Measurements from ENCODE around the gene CFTR. TPM values are rescaled to one million over a fixed set of nuclear protein-coding genes. Genes with fewer than 3 reads are reported as not detected.

Gene CFTR
- total and polyA plus RNA-seq, 10 donors, result 0.02 to 0.27 (median 0.05) TPM; not detected in 6

DNA sequence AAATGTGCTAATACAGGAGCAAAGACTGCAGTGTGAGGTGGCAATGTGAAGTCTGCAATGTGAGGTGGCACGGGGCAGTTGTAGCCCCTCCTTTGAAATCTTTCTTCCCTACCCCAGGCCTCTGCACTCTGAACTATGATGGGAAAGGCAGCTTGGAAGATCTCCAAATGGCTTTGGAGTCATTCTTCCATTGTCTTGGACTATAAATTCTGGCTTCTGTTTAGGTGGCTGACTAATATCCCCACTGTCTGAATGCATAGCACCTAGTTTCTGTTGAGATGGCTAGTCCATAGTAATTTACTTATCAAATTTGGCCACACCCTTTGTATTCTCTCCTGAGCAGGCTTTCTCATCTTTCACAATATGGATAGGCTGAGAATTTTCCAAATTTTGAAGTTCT is 175.0 kb downstream of the CFTR start:
- DNase-seq, result no peak
- no peaks in the 10 kb centered on the region for H3K27me3 ChIP-seq (replicated peaks in 1 of 7)
- no peaks in the 10 kb centered on the region for H3K36me3 ChIP-seq
- intact Hi-C loops (cut with DNase I; ENCODE audit: low total_unique reads), result no loop called here
- H3K4me3 ChIP-seq, result no peak overlapping the region
- 74 to 100% (median 86%) methylated on average over 1 of the region's 1 CpG for WGBS, 5 donors
- no peak overlapping the region for H3K27ac ChIP-seq
- TF ChIP-seq POLR2A (IDR thresholded peaks at IDR 0.05), result no peak
- TF ChIP-seq, protein P1, sequence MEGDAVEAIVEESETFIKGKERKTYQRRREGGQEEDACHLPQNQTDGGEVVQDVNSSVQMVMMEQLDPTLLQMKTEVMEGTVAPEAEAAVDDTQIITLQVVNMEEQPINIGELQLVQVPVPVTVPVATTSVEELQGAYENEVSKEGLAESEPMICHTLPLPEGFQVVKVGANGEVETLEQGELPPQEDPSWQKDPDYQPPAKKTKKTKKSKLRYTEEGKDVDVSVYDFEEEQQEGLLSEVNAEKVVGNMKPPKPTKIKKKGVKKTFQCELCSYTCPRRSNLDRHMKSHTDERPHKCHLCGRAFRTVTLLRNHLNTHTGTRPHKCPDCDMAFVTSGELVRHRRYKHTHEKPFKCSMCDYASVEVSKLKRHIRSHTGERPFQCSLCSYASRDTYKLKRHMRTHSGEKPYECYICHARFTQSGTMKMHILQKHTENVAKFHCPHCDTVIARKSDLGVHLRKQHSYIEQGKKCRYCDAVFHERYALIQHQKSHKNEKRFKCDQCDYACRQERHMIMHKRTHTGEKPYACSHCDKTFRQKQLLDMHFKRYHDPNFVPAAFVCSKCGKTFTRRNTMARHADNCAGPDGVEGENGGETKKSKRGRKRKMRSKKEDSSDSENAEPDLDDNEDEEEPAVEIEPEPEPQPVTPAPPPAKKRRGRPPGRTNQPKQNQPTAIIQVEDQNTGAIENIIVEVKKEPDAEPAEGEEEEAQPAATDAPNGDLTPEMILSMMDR (IDR thresholded peaks at IDR 0.05 in 8 of 11, conservative IDR thresholded peaks at IDR 0.05 in 3 of 11), result no peak
- TF ChIP-seq POLR2AphosphoS5 (IDR thresholded peaks at IDR 0.05), result no peak
- H3K9me3 ChIP-seq, result no peaks in the 10 kb centered on the region
- H3K4me1 ChIP-seq, result no peaks in the 10 kb centered on the region

DNA sequence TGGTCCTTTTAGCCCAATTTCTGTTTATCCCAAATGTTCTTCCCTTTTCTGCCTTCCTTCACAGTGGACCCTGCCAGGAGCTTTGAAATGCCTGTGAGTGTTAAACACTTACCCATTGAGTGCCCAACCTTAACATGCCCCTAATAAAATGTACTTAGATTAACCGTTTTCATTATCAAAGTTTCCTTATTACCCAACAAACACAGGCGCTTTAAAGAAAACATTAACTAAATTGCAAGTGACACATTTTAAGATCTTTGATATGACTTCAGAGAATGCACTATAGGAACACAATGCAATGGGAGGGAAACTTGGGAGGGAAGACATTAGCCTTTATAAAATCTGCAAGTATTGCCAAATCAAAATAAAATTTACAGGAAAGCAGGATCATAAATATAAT is 177.0 kb downstream of the CFTR start:
- H3K4me3 ChIP-seq, result no peak overlapping the region
- no peaks in the 10 kb centered on the region for H3K36me3 ChIP-seq
- 85 to 93% (median 86%) methylated on average over 2 of the region's 2 CpGs for WGBS, 5 donors
- H3K4me1 ChIP-seq, result no peaks in the 10 kb centered on the region
- H3K27me3 ChIP-seq (replicated peaks in 1 of 7), result no peaks in the 10 kb centered on the region
- no peaks in the 10 kb centered on the region for H3K9me3 ChIP-seq
- intact Hi-C loops (cut with DNase I; ENCODE audit: low total_unique reads), result no loop called here
- H3K27ac ChIP-seq, result no peak overlapping the region
- no peak for DNase-seq
- TF ChIP-seq, protein P1 (IDR thresholded peaks at IDR 0.05 in 8 of 11, conservative IDR thresholded peaks at IDR 0.05 in 3 of 11), result no peak
- no peak for TF ChIP-seq POLR2A (IDR thresholded peaks at IDR 0.05)
- TF ChIP-seq POLR2AphosphoS5 (IDR thresholded peaks at IDR 0.05), result no peak

DNA sequence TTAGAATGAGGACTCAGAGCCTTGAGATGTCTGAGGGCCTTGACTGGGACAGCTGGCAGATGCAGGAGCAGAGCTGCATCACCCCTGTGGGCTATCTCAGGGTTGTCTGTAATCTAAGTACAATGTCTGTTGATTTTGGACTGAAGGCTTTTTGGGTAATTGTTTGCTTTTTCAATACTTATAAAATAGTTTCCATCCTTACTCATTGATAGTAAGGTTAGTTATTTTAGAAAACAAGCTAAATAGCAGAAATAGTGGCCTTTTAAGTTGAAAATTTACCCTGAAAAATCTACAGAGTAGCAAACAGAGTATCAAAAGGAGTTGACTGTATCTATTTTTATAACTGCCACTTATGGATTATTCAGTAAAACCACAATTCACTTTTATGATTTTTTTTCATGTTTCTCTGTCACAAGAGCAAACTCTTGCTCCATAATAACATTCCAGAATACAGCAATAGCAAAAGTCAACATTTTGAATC is 179.7 kb downstream of the CFTR start:
- intact Hi-C loops (cut with DNase I; ENCODE audit: low total_unique reads), result no loop called here
- Histone ChIP-seq H3K36me3 (no peaks in the 10 kb centered on the region), H3K4me3 (no peak overlapping the region), H3K9me3 (no peaks in the 10 kb centered on the region), H3K27ac (no peak overlapping the region), H3K27me3 (replicated peaks in 1 of 7) (no peaks in the 10 kb centered on the region), H3K4me1 (no peaks in the 10 kb centered on the region)
- no peak for DNase-seq
- TF ChIP-seq, protein P1 (IDR thresholded peaks at IDR 0.05 in 8 of 11, conservative IDR thresholded peaks at IDR 0.05 in 3 of 11), result no peak
- TF ChIP-seq POLR2A (IDR thresholded peaks at IDR 0.05) (no peak), POLR2AphosphoS5 (IDR thresholded peaks at IDR 0.05) (no peak)

DNA sequence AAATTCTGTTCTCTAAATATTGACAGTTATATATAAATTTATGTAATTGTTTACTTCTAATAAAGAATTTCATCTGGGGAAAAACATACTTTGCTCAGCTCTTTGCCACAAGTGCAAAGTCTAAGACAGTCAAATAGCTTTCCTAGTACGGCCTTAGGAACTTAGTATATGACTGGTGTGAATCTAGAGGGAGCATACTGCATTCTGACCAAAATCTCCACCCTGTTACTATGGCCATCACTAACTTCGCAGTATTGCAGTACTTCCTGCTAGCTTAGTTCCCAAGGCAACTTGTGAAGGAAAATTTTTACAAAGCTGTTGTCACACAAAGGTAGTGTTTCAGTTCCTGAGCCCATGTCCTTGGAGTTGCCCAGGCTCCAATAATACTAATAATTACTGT is 181.5 kb downstream of the CFTR start:
- no peaks in the 10 kb centered on the region for H3K4me1 ChIP-seq
- WGBS, 5 donors, result 64 to 77% (median 71%) methylated on average over 2 of the region's 2 CpGs
- no peaks in the 10 kb centered on the region for H3K27me3 ChIP-seq (replicated peaks in 1 of 7)
- H3K36me3 ChIP-seq, result no peaks in the 10 kb centered on the region
- DNase-seq, result no peak
- no peak for TF ChIP-seq POLR2AphosphoS5 (IDR thresholded peaks at IDR 0.05)
- TF ChIP-seq, protein P1 (IDR thresholded peaks at IDR 0.05 in 8 of 11, conservative IDR thresholded peaks at IDR 0.05 in 3 of 11), result no peak
- no peak for TF ChIP-seq POLR2A (IDR thresholded peaks at IDR 0.05)
- H3K27ac ChIP-seq, result no peak overlapping the region
- H3K4me3 ChIP-seq, result no peak overlapping the region
- no peaks in the 10 kb centered on the region for H3K9me3 ChIP-seq
- intact Hi-C loops (cut with DNase I; ENCODE audit: low total_unique reads), result no loop called here
